Measurements from ENCODE around the gene DUT. TPM values are rescaled to one million over a fixed set of nuclear protein-coding genes. Genes with fewer than 3 reads are reported as not detected.

The DUT gene
- total and polyA plus RNA-seq, 10 donors = 72.6 to 145 (median 85.9) TPM

- no peak overlapping the region for H3K27ac ChIP-seq
- intact Hi-C loops (cut with DNase I; ENCODE audit: low total_unique reads) = no loop called here
- no peaks in the 10 kb centered on the region for H3K9me3 ChIP-seq
- DNase-seq = no peak
- 79 to 93% (median 92%) methylated on average over 2 of the region's 2 CpGs for WGBS, 5 donors
- TF ChIP-seq POLR2AphosphoS5 (IDR thresholded peaks at IDR 0.05) = no peak
- no peak for TF ChIP-seq POLR2A (IDR thresholded peaks at IDR 0.05)
- TF ChIP-seq, protein P1, sequence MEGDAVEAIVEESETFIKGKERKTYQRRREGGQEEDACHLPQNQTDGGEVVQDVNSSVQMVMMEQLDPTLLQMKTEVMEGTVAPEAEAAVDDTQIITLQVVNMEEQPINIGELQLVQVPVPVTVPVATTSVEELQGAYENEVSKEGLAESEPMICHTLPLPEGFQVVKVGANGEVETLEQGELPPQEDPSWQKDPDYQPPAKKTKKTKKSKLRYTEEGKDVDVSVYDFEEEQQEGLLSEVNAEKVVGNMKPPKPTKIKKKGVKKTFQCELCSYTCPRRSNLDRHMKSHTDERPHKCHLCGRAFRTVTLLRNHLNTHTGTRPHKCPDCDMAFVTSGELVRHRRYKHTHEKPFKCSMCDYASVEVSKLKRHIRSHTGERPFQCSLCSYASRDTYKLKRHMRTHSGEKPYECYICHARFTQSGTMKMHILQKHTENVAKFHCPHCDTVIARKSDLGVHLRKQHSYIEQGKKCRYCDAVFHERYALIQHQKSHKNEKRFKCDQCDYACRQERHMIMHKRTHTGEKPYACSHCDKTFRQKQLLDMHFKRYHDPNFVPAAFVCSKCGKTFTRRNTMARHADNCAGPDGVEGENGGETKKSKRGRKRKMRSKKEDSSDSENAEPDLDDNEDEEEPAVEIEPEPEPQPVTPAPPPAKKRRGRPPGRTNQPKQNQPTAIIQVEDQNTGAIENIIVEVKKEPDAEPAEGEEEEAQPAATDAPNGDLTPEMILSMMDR (IDR thresholded peaks at IDR 0.05 in 8 of 11, conservative IDR thresholded peaks at IDR 0.05 in 3 of 11) = no peak
- no peak overlapping the region for H3K4me3 ChIP-seq
- H3K4me1 ChIP-seq = no peaks in the 10 kb centered on the region
- H3K36me3 ChIP-seq = no peaks in the 10 kb centered on the region
- H3K27me3 ChIP-seq (replicated peaks in 1 of 7) = no peaks in the 10 kb centered on the region
Observed at GRCh38 chr15:48297668-48298067, 33.6 kb upstream of the DUT start.

DNA sequence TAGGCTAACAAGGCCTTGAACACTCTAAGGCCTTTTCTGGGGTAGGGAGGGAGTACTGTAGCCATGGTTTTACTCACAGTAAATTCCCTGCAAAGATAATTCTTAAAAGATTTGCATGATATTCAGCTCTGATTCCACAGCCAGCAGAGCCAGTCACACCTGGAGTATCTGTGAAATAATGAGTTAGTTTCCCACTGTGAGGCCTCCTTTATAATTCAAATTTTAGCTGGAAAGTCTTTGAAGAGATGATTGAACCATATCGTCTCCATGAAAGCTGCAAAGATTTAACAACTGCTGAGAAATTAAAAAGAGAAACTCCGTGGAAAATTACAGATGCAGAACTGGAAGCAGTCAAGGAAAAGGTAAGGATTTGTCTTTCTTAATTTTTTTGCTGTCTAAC lies 32.3 kb upstream of the DUT start:
- H3K4me1 ChIP-seq = no peaks in the 10 kb centered on the region
- H3K36me3 ChIP-seq = no peaks in the 10 kb centered on the region
- H3K27ac ChIP-seq = no peak overlapping the region
- H3K27me3 ChIP-seq (replicated peaks in 1 of 7) = no peaks in the 10 kb centered on the region
- H3K4me3 ChIP-seq = no peak overlapping the region
- intact Hi-C loops (cut with DNase I; ENCODE audit: low total_unique reads) = no loop called here
- no peak for DNase-seq
- WGBS, 5 donors = 45 to 58% (median 57%) methylated on average over 2 of the region's 2 CpGs
- H3K9me3 ChIP-seq = no peaks in the 10 kb centered on the region
- no peak for TF ChIP-seq POLR2AphosphoS5 (IDR thresholded peaks at IDR 0.05)
- no peak for TF ChIP-seq POLR2A (IDR thresholded peaks at IDR 0.05)
- TF ChIP-seq, protein P1 (IDR thresholded peaks at IDR 0.05 in 8 of 11, conservative IDR thresholded peaks at IDR 0.05 in 3 of 11) = no peak

GRCh38 chr15:48300038-48300437 lies 31.2 kb upstream of the DUT start:
- H3K4me1 ChIP-seq = no peaks in the 10 kb centered on the region
- no peaks in the 10 kb centered on the region for H3K36me3 ChIP-seq
- no peaks in the 10 kb centered on the region for H3K9me3 ChIP-seq
- intact Hi-C loops (cut with DNase I; ENCODE audit: low total_unique reads) = no loop called here
- TF ChIP-seq, protein P1 (IDR thresholded peaks at IDR 0.05 in 8 of 11, conservative IDR thresholded peaks at IDR 0.05 in 3 of 11) = no peak
- TF ChIP-seq POLR2A (IDR thresholded peaks at IDR 0.05) (no peak), POLR2AphosphoS5 (IDR thresholded peaks at IDR 0.05) (no peak)
- no peak overlapping the region for H3K27ac ChIP-seq
- no peaks in the 10 kb centered on the region for H3K27me3 ChIP-seq (replicated peaks in 1 of 7)
- no peak overlapping the region for H3K4me3 ChIP-seq
- WGBS, 5 donors = 81 to 89% (median 87%) methylated on average over 5 of the region's 5 CpGs
- no peak for DNase-seq

DNA sequence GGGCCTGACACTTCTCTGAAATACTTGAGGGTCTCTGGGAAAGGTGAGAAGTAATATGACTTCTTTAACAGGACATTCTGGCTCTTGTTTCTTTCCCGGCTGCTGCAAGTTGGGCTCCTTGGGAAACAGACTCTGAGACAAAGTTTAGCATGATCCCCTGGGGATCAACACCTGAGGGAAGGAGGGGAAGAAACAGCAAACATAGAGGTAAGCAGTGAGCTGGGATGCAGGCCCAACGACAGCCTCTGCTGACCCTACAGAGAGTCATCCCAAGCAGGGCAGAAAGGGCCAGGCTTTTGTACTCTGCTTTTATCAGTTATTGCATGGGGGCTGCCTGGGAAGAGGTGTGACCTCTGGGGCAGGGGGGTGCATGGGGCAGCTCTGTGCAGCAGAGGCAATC lies 26.8 kb upstream of the DUT start:
- Histone ChIP-seq H3K4me3 (no peak overlapping the region), H3K27ac (no peak overlapping the region), H3K9me3 (no peaks in the 10 kb centered on the region), H3K27me3 (replicated peaks in 1 of 7) (no peaks in the 10 kb centered on the region), H3K4me1 (no peaks in the 10 kb centered on the region), H3K36me3 (no peaks in the 10 kb centered on the region)
- DNase-seq = no peak
- TF ChIP-seq POLR2AphosphoS5 (IDR thresholded peaks at IDR 0.05) = no peak
- no peak for TF ChIP-seq POLR2A (IDR thresholded peaks at IDR 0.05)
- TF ChIP-seq, protein P1 (IDR thresholded peaks at IDR 0.05 in 8 of 11, conservative IDR thresholded peaks at IDR 0.05 in 3 of 11) = no peak
- WGBS, 5 donors = 59 to 79% (median 71%) methylated on average over 2 of the region's 2 CpGs
- intact Hi-C loops (cut with DNase I; ENCODE audit: low total_unique reads) = no loop called here

Measured in spleen (tissue), 11 donors.